A549 (cell line): ENCODE data around the gene PCGF2. TPM values are rescaled to one million over a fixed set of nuclear protein-coding genes. Genes with fewer than 3 reads are reported as not detected.

ENCODE experiments used
- ATAC-seq, 2 experiments: fragments of 200-7000 bp in 1 of 2; fragments of >200 bp in 1 of 2; cut with Nextera tagmentation in 1 of 2; cut with Tn5 transposase in 1 of 2; 3 replicates each; pipeline versions ENCODE4 v1.8.0 to v1.9.1; 2018 to 2020; ENCODE audit warnings: mild to moderate bottlenecking in 1 of 2, moderate library complexity in 1 of 2
- CTCF ChIA-PET: fragments of 300-600 bp; sonication (Branson Sonifier 250); formaldehyde crosslinking; extraction: SDS; loops from one replicate; lab custom pipeline; 2021; ENCODE audit warnings: antibody characterized with exemption, inconsistent platforms; lab: Yijun Ruan, JAX
- POLR2A ChIA-PET: fragments of 350-600 bp; formaldehyde crosslinking; extraction: SDS; loops from one replicate; lab custom pipeline; 2021; ENCODE audit warnings: antibody characterized with exemption, inconsistent platforms; lab: Yijun Ruan, JAX
- DNase-seq, 2 experiments: peaks; one replicate each; pipeline versions ENCODE4 v3.0.0 to v3.0.0-alpha.2; 2011 to 2016; ENCODE audit warnings: low read depth in 1 of 2, low spot score in 1 of 2
- FAIRE-seq: peaks from 2 replicates; lab custom pipeline; 2011; peaks lifted over from hg19 to GRCh38; lab: Jason Lieb, UNC
- H3K27ac ChIP-seq, 2 experiments: fragments of >200 bp; sonication (Bioruptor Twin); formaldehyde crosslinking; 3 replicates each; pipeline ENCODE4 v1.5.1; 2016 to 2017
- H3K4me1 ChIP-seq: fragments of >200 bp; sonication (Bioruptor Twin); formaldehyde crosslinking; 3 replicates; pipeline ENCODE4 v1.6.1; 2016
- H3K4me2 ChIP-seq: fragments of >200 bp; sonication (Bioruptor Twin); formaldehyde crosslinking; 3 replicates; pipeline ENCODE4 v1.6.1; 2016
- H3K4me3 ChIP-seq: fragments of >200 bp; sonication (Bioruptor Twin); formaldehyde crosslinking; 3 replicates; pipeline ENCODE4 v1.5.1; 2016
- H3K9me3 ChIP-seq: fragments of >200 bp; sonication (Bioruptor Twin); formaldehyde crosslinking; 3 replicates; pipeline ENCODE4 v1.6.1; 2016
- EP300 ChIP-seq, 2 experiments: fragments of >200 bp; sonication (Bioruptor Twin); formaldehyde crosslinking; IDR thresholded peaks; 2 replicates in 1 of 2; 3 replicates in 1 of 2; pipeline ENCODE4 v1.6.1; 2016 to 2017
- FOSB ChIP-seq: fragments of 250-450 bp; sonication (Bioruptor Pico); IDR thresholded peaks from 2 replicates; pipeline ENCODE4 v1.5.0; 2020; ENCODE audit warnings: mild to moderate bottlenecking, moderate library complexity
- HOXB5 ChIP-seq: fragments of 250-450 bp; sonication (Bioruptor Pico); IDR thresholded peaks from 2 replicates; pipeline ENCODE4 v1.5.0; 2020; ENCODE audit warnings: mild to moderate bottlenecking, moderate library complexity
- KDM5A ChIP-seq: fragments of 200-600 bp; sonication (generic); IDR thresholded peaks from 2 replicates; pipeline ENCODE4 v1.6.1; 2016; ENCODE audit warnings: antibody characterized with exemption, mild to moderate bottlenecking
- PHF8 ChIP-seq: fragments of 200-600 bp; sonication (generic); IDR thresholded peaks from 2 replicates; pipeline ENCODE4 v1.6.1; 2016; ENCODE audit warnings: low read depth, mild to moderate bottlenecking, antibody characterized with exemption, moderate library complexity, borderline replicate concordance
- RFX5 ChIP-seq: fragments of 450-650 bp; IDR thresholded peaks from 2 replicates; pipeline ENCODE4 v1.7.1; 2014; ENCODE audit warnings: antibody characterized with exemption, mild to moderate bottlenecking, moderate library complexity
- SMC3 ChIP-seq: fragments of >200 bp; sonication (Bioruptor Twin); formaldehyde crosslinking; IDR thresholded peaks from 3 replicates; pipeline ENCODE4 v1.6.1; 2018; ENCODE audit warnings: inconsistent platforms
- TP53 ChIP-seq: fragments of 250-450 bp; sonication (Bioruptor Pico); IDR thresholded peaks from 2 replicates; pipeline ENCODE4 v1.5.0; 2021; ENCODE audit warnings: mild to moderate bottlenecking, moderate library complexity
- WGBS: methylation state at CpG from one replicate; pipeline ENCODE4 v1.1.6; 2017; ENCODE audit errors: missing lambda C conversion rate; 5-methylcytosine and 5-hydroxymethylcytosine counted together
- polyA plus RNA-seq, 4 experiments: library from polyadenylated mRNA; depleted of rRNA in 3 of 4; stranded (reverse); fragments of >200 nt; fragmentation: RNase III in 1 of 4; extraction: RNeasy Plus Mini Kit Qiagen cat#74134 plus additional on column Dnase treatment in 1 of 4; gene quantifications; 2 replicates in 3 of 4; 3 replicates in 1 of 4; pipeline ENCODE4 v1.2.3, GENCODE V29; 2011 to 2017
- small RNA-seq, 6 experiments: library from RNA; depleted of rRNA; stranded (forward); fragments of <200 nt; gene quantifications; one replicate each; pipeline ENCODE3, GENCODE V24; 2012
- TF ChIP-seq, protein P1 (sequence below): fragments of 250-450 bp; sonication (Bioruptor Pico); IDR thresholded peaks from 2 replicates; pipeline ENCODE4 v1.5.0; 2020; ENCODE audit warnings: low read depth, mild to moderate bottlenecking, moderate library complexity
- TF ChIP-seq, protein P2 (sequence below): fragments of >200 bp; sonication (Bioruptor Twin); formaldehyde crosslinking; IDR thresholded peaks from 3 replicates; pipeline ENCODE4 v1.6.1; 2016

PCGF2 gene
- polyA plus RNA-seq, 2 of the 4 experiments (the other 2 are of a cell fraction) = 19.9 to 43.6 TPM

DNA sequence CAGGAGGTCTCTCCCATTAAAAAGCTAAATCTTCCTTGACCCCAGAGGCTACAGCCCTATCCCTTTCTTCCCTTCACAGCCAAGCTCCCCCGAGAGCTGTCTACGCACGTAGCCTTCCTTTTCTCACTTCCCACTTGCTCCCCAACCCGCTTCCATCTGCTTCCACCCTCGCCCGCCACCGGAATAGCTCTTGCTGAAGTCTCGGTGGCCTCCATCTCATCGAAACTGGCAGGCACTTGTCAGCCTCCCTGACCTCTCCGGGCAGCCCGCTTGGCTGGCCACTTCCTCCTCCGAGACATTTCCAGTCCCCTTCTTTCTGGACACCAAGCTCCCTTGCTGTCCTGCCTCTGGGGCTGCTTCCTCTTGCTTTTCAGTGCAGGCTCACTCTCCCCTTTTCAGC, 62.6 kb downstream of the PCGF2 start:
- no peak; a peak in 1 of 6 replicates for ATAC-seq

More for the DNA sequence above, 62.6 kb downstream of the PCGF2 start:
- ChIA-PET POLR2A (no interaction called here), CTCF (interaction anchor here (1.1 to 4.0 kb wide), 8 partner anchors 10 to 559 kb away, joined by 3 to 36 read pairs (median 4); partner anchors contain the start of gene EPOP)
- Histone ChIP-seq H3K4me2 (no peak overlapping the region), H3K27ac (no peak overlapping the region), H3K4me1 (no peaks in the 10 kb centered on the region), H3K9me3 (no peaks in the 10 kb centered on the region), H3K4me3 (no peak overlapping the region)
- WGBS = 90% methylated on average over 12 of the region's 12 CpGs
- TF ChIP-seq TP53 (CRISPR knock-in tag) = no peak
- no peak for TF ChIP-seq HOXB5 (CRISPR knock-in tag)
- TF ChIP-seq KDM5A = no peak
- no peak for TF ChIP-seq RFX5
- TF ChIP-seq PHF8 = no peak
- no peak for TF ChIP-seq FOSB (CRISPR knock-in tag)
- TF ChIP-seq, protein P1, sequence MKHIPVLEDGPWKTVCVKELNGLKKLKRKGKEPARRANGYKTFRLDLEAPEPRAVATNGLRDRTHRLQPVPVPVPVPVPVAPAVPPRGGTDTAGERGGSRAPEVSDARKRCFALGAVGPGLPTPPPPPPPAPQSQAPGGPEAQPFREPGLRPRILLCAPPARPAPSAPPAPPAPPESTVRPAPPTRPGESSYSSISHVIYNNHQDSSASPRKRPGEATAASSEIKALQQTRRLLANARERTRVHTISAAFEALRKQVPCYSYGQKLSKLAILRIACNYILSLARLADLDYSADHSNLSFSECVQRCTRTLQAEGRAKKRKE (CRISPR knock-in tag) = no peak
- TF ChIP-seq, protein P2, sequence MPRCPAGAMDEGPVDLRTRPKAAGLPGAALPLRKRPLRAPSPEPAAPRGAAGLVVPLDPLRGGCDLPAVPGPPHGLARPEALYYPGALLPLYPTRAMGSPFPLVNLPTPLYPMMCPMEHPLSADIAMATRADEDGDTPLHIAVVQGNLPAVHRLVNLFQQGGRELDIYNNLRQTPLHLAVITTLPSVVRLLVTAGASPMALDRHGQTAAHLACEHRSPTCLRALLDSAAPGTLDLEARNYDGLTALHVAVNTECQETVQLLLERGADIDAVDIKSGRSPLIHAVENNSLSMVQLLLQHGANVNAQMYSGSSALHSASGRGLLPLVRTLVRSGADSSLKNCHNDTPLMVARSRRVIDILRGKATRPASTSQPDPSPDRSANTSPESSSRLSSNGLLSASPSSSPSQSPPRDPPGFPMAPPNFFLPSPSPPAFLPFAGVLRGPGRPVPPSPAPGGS = no peak
- TF ChIP-seq EP300 (IDR thresholded peaks at IDR 0.05) = no peak
- TF ChIP-seq SMC3 = no peak
- DNase-seq (no peak), FAIRE-seq (no peak)

Small RNA genes lying within 50 kb of the gene (small RNA-seq; reads per million reads assigned to genes)
- gene MIR4726 (0 to 2.5 (median 0) reads per million in 6 experiments), gene MIR4734 (0 to 1.7 (median 0) reads per million in 6 experiments), gene RNA5SP440 (0 to 4.6 (median 1.4) reads per million in 6 experiments), gene RNU6-866P (0 reads per million in 6 experiments)

Other genes with a start within 250 kb of the PCGF2 start
- gene SRCIN1, start 142.4 kb downstream of the PCGF2 start, polyA plus RNA-seq (2011; rRNA removed) = 1.3 and 1.4 TPM in 2 replicates
- gene SRCIN1, start 142.4 kb downstream of the PCGF2 start, polyA plus RNA-seq (2017; fragmentation: RNase III; extraction: RNeasy Plus Mini Kit Qiagen cat#74134 plus additional on column Dnase treatment) = 2.1 to 3.4 TPM (median 2.6 TPM) in 3 replicates
- 4.6 and 5.1 TPM in 2 replicates for gene EPOP, start 73.4 kb downstream of the PCGF2 start, polyA plus RNA-seq (2011; rRNA removed)
- 11.2 to 12.3 TPM (median 12.1 TPM) in 3 replicates for gene EPOP, start 73.4 kb downstream of the PCGF2 start, polyA plus RNA-seq (2017; fragmentation: RNase III; extraction: RNeasy Plus Mini Kit Qiagen cat#74134 plus additional on column Dnase treatment)
- gene MLLT6, start 43.1 kb downstream of the PCGF2 start, polyA plus RNA-seq (2011; rRNA removed) = 24.2 and 28.9 TPM in 2 replicates
- gene MLLT6, start 43.1 kb downstream of the PCGF2 start, polyA plus RNA-seq (2017; fragmentation: RNase III; extraction: RNeasy Plus Mini Kit Qiagen cat#74134 plus additional on column Dnase treatment) = 24.6 to 29.9 TPM (median 28.3 TPM) in 3 replicates
- 24.5 and 32.6 TPM in 2 replicates for gene CISD3, start 18.0 kb downstream of the PCGF2 start, polyA plus RNA-seq (2011; rRNA removed)
- gene CISD3, start 18.0 kb downstream of the PCGF2 start, polyA plus RNA-seq (2017; fragmentation: RNase III; extraction: RNeasy Plus Mini Kit Qiagen cat#74134 plus additional on column Dnase treatment) = 33.0 to 35.4 TPM (median 34.3 TPM) in 3 replicates
- gene PSMB3, start 4.4 kb upstream of the PCGF2 start, polyA plus RNA-seq (2011; rRNA removed) = 417 and 467 TPM in 2 replicates
- 463 to 466 TPM (median 465 TPM) in 3 replicates for gene PSMB3, start 4.4 kb upstream of the PCGF2 start, polyA plus RNA-seq (2017; fragmentation: RNase III; extraction: RNeasy Plus Mini Kit Qiagen cat#74134 plus additional on column Dnase treatment)
- 40.3 and 42.5 TPM in 2 replicates for gene PIP4K2B, start 51.2 kb upstream of the PCGF2 start, polyA plus RNA-seq (2011; rRNA removed)
- 53.7 to 56.7 TPM (median 55.3 TPM) in 3 replicates for gene PIP4K2B, start 51.2 kb upstream of the PCGF2 start, polyA plus RNA-seq (2017; fragmentation: RNase III; extraction: RNeasy Plus Mini Kit Qiagen cat#74134 plus additional on column Dnase treatment)
- 34.1 and 34.5 TPM in 2 replicates for gene CWC25, start 77.0 kb upstream of the PCGF2 start, polyA plus RNA-seq (2011; rRNA removed)
- 22.5 to 24.2 TPM (median 23.1 TPM) in 3 replicates for gene CWC25, start 77.0 kb upstream of the PCGF2 start, polyA plus RNA-seq (2017; fragmentation: RNase III; extraction: RNeasy Plus Mini Kit Qiagen cat#74134 plus additional on column Dnase treatment)
- gene RPL23, start 105.4 kb upstream of the PCGF2 start, polyA plus RNA-seq (2011; rRNA removed) = 2,297 and 2,715 TPM in 2 replicates
- 2,814 to 3,171 TPM (median 2,969 TPM) in 3 replicates for gene RPL23, start 105.4 kb upstream of the PCGF2 start, polyA plus RNA-seq (2017; fragmentation: RNase III; extraction: RNeasy Plus Mini Kit Qiagen cat#74134 plus additional on column Dnase treatment)
- gene LASP1, start 121.7 kb upstream of the PCGF2 start, polyA plus RNA-seq (2011; rRNA removed) = 145 and 152 TPM in 2 replicates
- gene LASP1, start 121.7 kb upstream of the PCGF2 start, polyA plus RNA-seq (2017; fragmentation: RNase III; extraction: RNeasy Plus Mini Kit Qiagen cat#74134 plus additional on column Dnase treatment) = 281 to 312 TPM (median 287 TPM) in 3 replicates
- gene FBXO47, start 219.1 kb upstream of the PCGF2 start, polyA plus RNA-seq (2011; rRNA removed) = 0.04 TPM in 1 of 2 replicates, not detected in the other
- gene FBXO47, start 219.1 kb upstream of the PCGF2 start, polyA plus RNA-seq (2017; fragmentation: RNase III; extraction: RNeasy Plus Mini Kit Qiagen cat#74134 plus additional on column Dnase treatment) = 0.04 TPM in 1 of 3 replicates, not detected in the others